Epithelial cell of proximal tubule (primary cell): ENCODE measurements around the gene DNAAF6. TPM values are rescaled to one million over a fixed set of nuclear protein-coding genes. Genes with fewer than 3 reads are reported as not detected.

Source experiments
- DNase-seq: peaks from one replicate; pipeline ENCODE4 v3.0.0-alpha.2; 2011; ENCODE audit warnings: low read depth
- H3K4me3 ChIP-seq: 2 replicates; pipeline ENCODE4 v1.5.1; 2011; ENCODE audit warnings: low read depth, mild to moderate bottlenecking, low read length
- CTCF ChIP-seq: conservative IDR thresholded peaks from 2 replicates; pipeline ENCODE4 v1.5.1; 2012; ENCODE audit warnings: low read depth, mild to moderate bottlenecking, low read length
- total RNA-seq: library from RNA; depleted of rRNA; stranded (reverse); fragments of >200 nt; gene quantifications from 2 replicates; pipeline ENCODE4 v1.2.3, GENCODE V29; 2015

DNAAF6 gene
- total RNA-seq, 1 donor from 2014 or later, result not detected

- no peak overlapping the region for H3K4me3 ChIP-seq
- no peak for DNase-seq
- no peak for TF ChIP-seq CTCF
Measured at GRCh38 chrX:107227780-107228485, 21.5 kb downstream of the DNAAF6 start.

- no peak for TF ChIP-seq CTCF
- no peak for DNase-seq
- H3K4me3 ChIP-seq, result no peak overlapping the region
Measured at GRCh38 chrX:107228486-107228819, 22.0 kb downstream of the DNAAF6 start.

- peak overlapping the region; percentile 38 for H3K4me3 ChIP-seq
- no peak for DNase-seq
- peak; percentile 35 for TF ChIP-seq CTCF
Measured at GRCh38 chrX:107272431-107272921, 66.1 kb downstream of the DNAAF6 start.

- no peak for DNase-seq
- H3K4me3 ChIP-seq, result no peak overlapping the region
- TF ChIP-seq CTCF, result no peak
Measured at GRCh38 chrX:107273795-107274194, 67.4 kb downstream of the DNAAF6 start.

- H3K4me3 ChIP-seq, result no peak overlapping the region
- no peak for TF ChIP-seq CTCF
- no peak for DNase-seq
Measured at GRCh38 chrX:107288676-107289075, 82.3 kb downstream of the DNAAF6 start.

GRCh38 chrX:107290019-107290418 lies 83.6 kb downstream of the DNAAF6 start:
- peak; percentile 17 for TF ChIP-seq CTCF
- no peak overlapping the region for H3K4me3 ChIP-seq
- no peak for DNase-seq

GRCh38 chrX:107293056-107293455 lies 86.6 kb downstream of the DNAAF6 start:
- no peak overlapping the region for H3K4me3 ChIP-seq
- no peak for DNase-seq
- TF ChIP-seq CTCF, result no peak
